ENCODE data around the gene HSPA2.

HSPA2 gene

GRCh38 chr14:64544607-64545312 is 4.2 kb downstream of the HSPA2 start:
- peaks cover 6% of the 10 kb centered on the region for H3K4me1 ChIP-seq (ENCODE audit: insufficient read depth, poor library complexity, severe bottlenecking)
- ATAC-seq (ENCODE audit: low read depth): no peak
- no peaks in the 10 kb centered on the region for H3K27me3 ChIP-seq (ENCODE audit: insufficient read depth, poor library complexity, severe bottlenecking)
- DNase-seq (ENCODE audit: low spot score): no peak
- no peak for TF ChIP-seq CTCF (IDR thresholded peaks at IDR 0.05; ENCODE audit: poor library complexity, severe bottlenecking)
- H3K36me3 ChIP-seq (ENCODE audit: low read depth): no peaks in the 10 kb centered on the region
- H3K27ac ChIP-seq (ENCODE audit: poor library complexity, severe bottlenecking): no peak overlapping the region
- H3K4me3 ChIP-seq (ENCODE audit: severe bottlenecking): no peak overlapping the region
- H3K9me3 ChIP-seq (ENCODE audit: severe bottlenecking): no peaks in the 10 kb centered on the region

- Histone ChIP-seq H3K9me3 (ENCODE audit: severe bottlenecking) (no peaks in the 10 kb centered on the region), H3K36me3 (ENCODE audit: low read depth) (no peaks in the 10 kb centered on the region), H3K27ac (ENCODE audit: poor library complexity, severe bottlenecking) (no peak overlapping the region), H3K27me3 (ENCODE audit: insufficient read depth, poor library complexity, severe bottlenecking) (peaks cover 5% of the 10 kb centered on the region), H3K4me3 (ENCODE audit: severe bottlenecking) (no peak overlapping the region), H3K4me1 (ENCODE audit: insufficient read depth, poor library complexity, severe bottlenecking) (peaks cover 6% of the 10 kb centered on the region)
- no peak for DNase-seq (ENCODE audit: low spot score)
- no peak for TF ChIP-seq CTCF (IDR thresholded peaks at IDR 0.05; ENCODE audit: poor library complexity, severe bottlenecking)
- no peak for ATAC-seq (ENCODE audit: low read depth)
Observed at GRCh38 chr14:64549016-64549415, 8.5 kb downstream of the HSPA2 start.

GRCh38 chr14:64549791-64550620 is 9.5 kb downstream of the HSPA2 start, which contains the start of gene PPP1R36:
TSS of gene PPP1R36 (plus strand) at chr14:64549961. CDS start at chr14:64549998, 37 bp downstream.
- Histone ChIP-seq H3K36me3 (ENCODE audit: low read depth) (no peaks in the 10 kb centered on the region), H3K4me3 (ENCODE audit: severe bottlenecking) (no peak within 1 kb of the TSS), H3K27ac (ENCODE audit: poor library complexity, severe bottlenecking) (no peak within 1 kb of the TSS), H3K4me1 (ENCODE audit: insufficient read depth, poor library complexity, severe bottlenecking) (peaks cover 6% of the 10 kb centered on the region), H3K27me3 (ENCODE audit: insufficient read depth, poor library complexity, severe bottlenecking) (peaks cover 5% of the 10 kb centered on the region), H3K9me3 (ENCODE audit: severe bottlenecking) (no peaks in the 10 kb centered on the region)
- TF ChIP-seq CTCF (IDR thresholded peaks at IDR 0.05; ENCODE audit: poor library complexity, severe bottlenecking): no peak
- no peak for DNase-seq (ENCODE audit: low spot score)
- peak; percentile 83 for ATAC-seq (ENCODE audit: low read depth)

GRCh38 chr14:64550621-64551333 is 10.2 kb downstream of the HSPA2 start:
- no peak for DNase-seq (ENCODE audit: low spot score)
- H3K9me3 ChIP-seq (ENCODE audit: severe bottlenecking): no peaks in the 10 kb centered on the region
- peaks cover 6% of the 10 kb centered on the region for H3K4me1 ChIP-seq (ENCODE audit: insufficient read depth, poor library complexity, severe bottlenecking)
- H3K27me3 ChIP-seq (ENCODE audit: insufficient read depth, poor library complexity, severe bottlenecking): peaks cover 5% of the 10 kb centered on the region
- H3K36me3 ChIP-seq (ENCODE audit: low read depth): no peaks in the 10 kb centered on the region
- ATAC-seq (ENCODE audit: low read depth): no peak
- no peak for TF ChIP-seq CTCF (IDR thresholded peaks at IDR 0.05; ENCODE audit: poor library complexity, severe bottlenecking)
- H3K27ac ChIP-seq (ENCODE audit: poor library complexity, severe bottlenecking): no peak overlapping the region
- no peak overlapping the region for H3K4me3 ChIP-seq (ENCODE audit: severe bottlenecking)
